Keratinocyte (primary cell): Measurements from ENCODE around the gene CENPV.

Experiments used
- CTCF ChIP-seq, 3 experiments: IDR thresholded peaks in 1 of 3; conservative IDR thresholded peaks in 1 of 3; optimal IDR thresholded peaks in 1 of 3; 2 replicates in 2 of 3; 3 replicates in 1 of 3; pipeline versions ENCODE3 to v1.5.1; 2011; ENCODE audit warnings: low read length in 3 of 3, mild to moderate bottlenecking in 3 of 3, moderate library complexity in 2 of 3, control low read depth in 1 of 3, inconsistent platforms in 1 of 3; ENCODE audit not compliant: insufficient read depth in 2 of 3; ENCODE audit errors: extremely low read depth in 1 of 3
- EZH2 ChIP-seq: IDR thresholded peaks from one replicate; pipeline ENCODE4 v1.6.1; 2012; ENCODE audit warnings: inconsistent platforms, mild to moderate bottlenecking, low read length, moderate library complexity

DNA sequence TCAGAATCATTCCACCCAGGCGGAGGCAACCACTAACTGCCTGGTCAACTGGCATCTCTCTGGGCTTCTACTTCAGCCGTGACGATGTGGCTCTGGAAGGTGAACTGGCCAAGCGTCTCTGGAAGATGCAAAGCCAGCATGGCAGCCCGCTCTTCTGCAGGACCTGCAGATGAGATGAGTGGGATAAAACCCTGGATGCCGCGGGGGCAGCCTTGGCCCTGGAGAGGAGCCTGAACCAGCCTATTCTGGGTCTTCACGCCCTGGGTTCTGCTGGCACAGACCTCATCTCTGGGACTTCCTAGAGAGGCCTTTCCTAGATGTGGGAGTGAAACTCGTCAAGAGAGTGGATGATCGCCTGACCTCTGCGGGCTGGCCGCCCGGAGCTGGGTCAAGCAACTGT is 38.2 kb upstream of the CENPV start:
- no peak for TF ChIP-seq CTCF (optimal IDR thresholded peaks at IDR 0.05 in 1 of 3, IDR thresholded peaks at IDR 0.05 in 1 of 3, conservative IDR thresholded peaks at IDR 0.05 in 1 of 3; ENCODE audit: extremely low read depth in 1 of 3, insufficient read depth in 2 of 3, low read length in 3 of 3)
- TF ChIP-seq EZH2 = no peak
